K562 (cell line): ENCODE measurements around the gene RSPH3. TPM values are rescaled to one million over a fixed set of nuclear protein-coding genes. Genes with fewer than 3 reads are reported as not detected.

Experiments
- ATAC-seq: fragments of 200-7000 bp; cut with Tn5 transposase; 3 replicates; pipeline ENCODE4 v1.9.1; 2020; ENCODE audit warnings: moderate library complexity
- BruUV-seq: library from RNA; stranded (reverse); fragments of 400-500 nt; replicated peaks from 2 replicates; lab custom pipeline; 2021; lab: Mats Ljungman, UMichigan
- CTCF ChIA-PET: fragments of 300-600 bp; formaldehyde crosslinking; extraction: SDS; loops from one replicate; lab custom pipeline; 2021; ENCODE audit warnings: low intra/inter-chr PET ratio; lab: Yijun Ruan, JAX
- POLR2A ChIA-PET: fragments of 300-600, 350-650 bp; sonication (Branson Sonifier 250); formaldehyde crosslinking; extraction: SDS; loops from one replicate; lab custom pipeline; 2021; ENCODE audit warnings: antibody characterized with exemption, inconsistent platforms; lab: Yijun Ruan, JAX
- DNase-seq, 4 experiments: peaks; one replicate each; pipeline versions ENCODE4 v3.0.0 to v3.0.0-alpha.2; 2011 to 2018; ENCODE audit warnings: low spot score in 3 of 4, mixed read lengths in 3 of 4; ENCODE audit errors: extremely low read depth in 1 of 4
- FAIRE-seq: peaks from 2 replicates; lab custom pipeline; 2011; peaks lifted over from hg19 to GRCh38; lab: Jason Lieb, UNC
- H2AFZ ChIP-seq: 2 replicates; pipeline ENCODE4 v1.6.0; 2011; ENCODE audit warnings: low read depth, low read length, control low read depth, inconsistent platforms
- H3K27ac ChIP-seq: fragments of 200-600 bp; 3 replicates; pipeline ENCODE4 v1.8.0; 2011; ENCODE audit warnings: low read depth, mild to moderate bottlenecking, control low read depth, inconsistent platforms, low read length, moderate library complexity, mixed read lengths; ENCODE audit errors: extremely low read depth
- H3K27me3 ChIP-seq, 2 experiments: fragments of 300-600 bp in 1 of 2; 2 replicates in 1 of 2; 3 replicates in 1 of 2; pipeline versions ENCODE4 v1.6.0 to v1.8.0; 2011; ENCODE audit warnings: inconsistent platforms in 2 of 2, low read length in 2 of 2, mild to moderate bottlenecking in 1 of 2, mixed read lengths in 1 of 2, moderate library complexity in 1 of 2; ENCODE audit not compliant: control insufficient read depth in 2 of 2, insufficient read depth in 2 of 2
- H3K36me3 ChIP-seq: fragments of 300-600 bp; 3 replicates; pipeline ENCODE4 v1.8.0; 2011; ENCODE audit warnings: mild to moderate bottlenecking, low read length, inconsistent platforms; ENCODE audit not compliant: control insufficient read depth, insufficient read depth
- H3K4me1 ChIP-seq, 2 experiments: fragments of 200-600 bp in 1 of 2; replicated peaks in 1 of 2; 2 replicates in 1 of 2; 3 replicates in 1 of 2; pipeline versions ENCODE4 v1.5.1 to v1.8.0; 2011; ENCODE audit warnings: inconsistent platforms in 2 of 2, low read length in 2 of 2, mild to moderate bottlenecking in 1 of 2, mixed read lengths in 1 of 2, moderate library complexity in 1 of 2; ENCODE audit not compliant: control insufficient read depth in 2 of 2, insufficient read depth in 2 of 2
- H3K4me2 ChIP-seq: 2 replicates; pipeline ENCODE4 v1.6.1; 2011; ENCODE audit warnings: low read length, control low read depth, inconsistent platforms, mixed read lengths; ENCODE audit not compliant: insufficient read depth
- H3K4me3 ChIP-seq: fragments of 200-600 bp; sonication (generic), shearing (Covaris generic); 2 replicates; pipeline ENCODE4 v1.5.1; 2016; ENCODE audit warnings: control low read depth, inconsistent platforms
- H3K79me2 ChIP-seq: fragments of 200-600 bp; 3 replicates; pipeline ENCODE4 v1.8.0; 2011; ENCODE audit warnings: low read length, inconsistent platforms; ENCODE audit not compliant: control insufficient read depth, insufficient read depth
- H3K9ac ChIP-seq, 2 experiments: 2 replicates each; pipeline versions ENCODE4 v1.6.0 to v1.6.1; 2011; ENCODE audit warnings: low read depth in 2 of 2, low read length in 2 of 2, control low read depth in 1 of 2, inconsistent platforms in 1 of 2, mild to moderate bottlenecking in 1 of 2, mixed read lengths in 1 of 2; ENCODE audit not compliant: insufficient read depth in 1 of 2
- H3K9me1 ChIP-seq: one replicate; pipeline ENCODE4 v1.6.0; 2011; ENCODE audit warnings: inconsistent platforms, mild to moderate bottlenecking, low read length, moderate library complexity; ENCODE audit not compliant: control insufficient read depth, insufficient read depth
- H3K9me3 ChIP-seq: replicated peaks from 2 replicates; pipeline ENCODE4 v1.5.1; 2011; ENCODE audit warnings: low read depth, low read length, inconsistent platforms; ENCODE audit not compliant: control insufficient read depth, insufficient read depth
- H4K20me1 ChIP-seq: replicated peaks from 2 replicates; pipeline ENCODE4 v1.6.1; 2011; ENCODE audit warnings: low read length, inconsistent platforms, mixed read lengths; ENCODE audit not compliant: control insufficient read depth, insufficient read depth
- GTF2A2 ChIP-seq: IDR thresholded peaks from 2 replicates; pipeline ENCODE4 v1.6.1; 2016; ENCODE audit warnings: mild to moderate bottlenecking, missing genetic modification characterization, missing compliant biosample characterization
- MITF ChIP-seq: IDR thresholded peaks from 2 replicates; pipeline ENCODE4 v1.6.1; 2014; ENCODE audit warnings: antibody characterized with exemption
- POU5F1 ChIP-seq: fragments of 150-350 bp; IDR thresholded peaks from 2 replicates; pipeline ENCODE4 v1.6.1; 2014; ENCODE audit warnings: borderline replicate concordance, low read length, low read depth, mild to moderate bottlenecking; ENCODE audit not compliant: partially characterized antibody
- TCF7 ChIP-seq: sonication (generic); IDR thresholded peaks from 2 replicates; pipeline ENCODE4 v1.6.1; 2016; ENCODE audit warnings: antibody characterized with exemption, borderline replicate concordance
- ZBTB34 ChIP-seq: fragments of 250-450 bp; sonication (Bioruptor Pico); IDR thresholded peaks from 2 replicates; pipeline ENCODE4 v1.8.0; 2021; ENCODE audit warnings: mild to moderate bottlenecking, moderate library complexity
- ZFX ChIP-seq: sonication (generic); formaldehyde crosslinking; IDR thresholded peaks from 2 replicates; pipeline ENCODE4 v1.8.0; 2022; ENCODE audit warnings: mild to moderate bottlenecking, missing genetic modification reagents, moderate library complexity
- ZNF699 ChIP-seq: fragments of 250-450 bp; sonication (Bioruptor Pico); IDR thresholded peaks from 2 replicates; pipeline ENCODE4 v1.8.0; 2021; ENCODE audit warnings: mild to moderate bottlenecking, moderate library complexity; ENCODE audit not compliant: insufficient replicate concordance
- ZNF76 ChIP-seq: fragments of 250-450 bp; sonication (Bioruptor Pico); IDR thresholded peaks from 2 replicates; pipeline ENCODE4 v1.4.0; 2020; ENCODE audit warnings: mild to moderate bottlenecking, moderate library complexity, borderline replicate concordance
- WGBS: fragments of 100-300 bp; shearing (Covaris generic); methylation state at CpG from one replicate; pipeline ENCODE4 v1.1.6; 2016; ENCODE audit warnings: low coverage, mixed read lengths; ENCODE audit not compliant: insufficient coverage; ENCODE audit errors: missing lambda C conversion rate; 5-methylcytosine and 5-hydroxymethylcytosine counted together
- in situ Hi-C: fragments of 300-500 bp; cut with MboI; formaldehyde crosslinking; loops from 4 replicates; pipeline ENCODE4 v1.15.0; 2018; ENCODE audit warnings: inconsistent platforms, mixed read lengths
- intact Hi-C: fragments of 100-400 bp; cut with micrococcal nuclease; formaldehyde crosslinking; loops from 2 replicates; pipeline ENCODE4 v1.14.2; 2022
- polyA plus RNA-seq, 8 experiments: library from polyadenylated mRNA; depleted of rRNA in 4 of 8; stranded (reverse) in 5 of 8; unstranded in 3 of 8; fragments of >200 nt; fragmentation: Nextera tagmentation in 2 of 8; fragmentation: Illumina TruSeq in 1 of 8; extraction: Ambion mirVana in 2 of 8; extraction: Trizol in 1 of 8; gene quantifications; 2 replicates each; pipeline versions ENCODE4 v1.2.1 to v1.2.3, GENCODE V29; 2011 to 2014; ENCODE audit warnings: inconsistent platforms in 1 of 8, missing spikeins in 1 of 8
- total RNA-seq, 7 experiments: library from RNA; depleted of rRNA in 6 of 7; stranded (reverse); fragments of >200 nt in 6 of 7; fragmentation: Illumina TruSeq in 2 of 7; extraction: Trizol in 2 of 7; gene quantifications; 2 replicates each; pipeline versions ENCODE4 v1.2.1 to v1.2.3, GENCODE V29; 2011 to 2021; ENCODE audit warnings: low replicate concordance in 1 of 7

RSPH3 gene
- total and polyA plus RNA-seq, 9 of the 15 experiments (the other 6 are each of a cell fraction or from before 2014, with no cell fraction given) = 0.52 to 2.9 (median 1.5) TPM

GRCh38 chr6:159033160-159034049 lies 33.4 kb upstream of the RSPH3 start:
- Histone ChIP-seq H3K4me3 (no peak overlapping the region), H3K79me2 (no peaks in the 10 kb centered on the region), H3K4me1 (peaks cover 0 to 4% of the 10 kb centered on the region in 2 experiments; a peak in 1 of 5 replicates), H3K9me3 (no peaks in the 10 kb centered on the region), H2AFZ (no peak overlapping the region), H3K27me3 (peaks cover 45 to 49% of the 10 kb centered on the region in 2 experiments), H3K4me2 (no peak overlapping the region), H3K27ac (no peak overlapping the region), H4K20me1 (no peaks in the 10 kb centered on the region), H3K9ac (no peak overlapping the region), H3K36me3 (no peaks in the 10 kb centered on the region), H3K9me1 (no peaks in the 10 kb centered on the region)
- no TSS peak for BruUV-seq
- in situ Hi-C loops = no loop called here
- CTCF ChIA-PET = no interaction called here
- no peak for TF ChIP-seq ZFX (CRISPR knock-in tag)
- no peak for TF ChIP-seq ZNF76 (CRISPR knock-in tag)
- TF ChIP-seq GTF2A2 = no peak
- no peak for TF ChIP-seq MITF
- no peak for TF ChIP-seq ZBTB34 (CRISPR knock-in tag)
- no peak for TF ChIP-seq POU5F1
- TF ChIP-seq ZNF699 = no peak
- TF ChIP-seq TCF7 = no peak
- DNase-seq = no peak
- WGBS = 2% methylated on average over 11 of the region's 11 CpGs
- intact Hi-C loops = no loop called here
- FAIRE-seq = no peak
- ATAC-seq = no peak; the same call in 2 of the 3 replicates
- POLR2A ChIA-PET = no interaction called here
